Erythroblast (primary cell): Measurements from ENCODE around the gene LAMTOR4.

ENCODE experiments used
- GATA1 ChIP-seq: IDR thresholded peaks from 2 replicates; pipeline ENCODE4 v1.6.1; 2011; ENCODE audit warnings: low read depth, mild to moderate bottlenecking, control low read depth, low read length, moderate library complexity
- POLR2A ChIP-seq: IDR thresholded peaks from 2 replicates; pipeline ENCODE4 v1.6.1; 2011; ENCODE audit warnings: mild to moderate bottlenecking, low read length

GRCh38 chr7:100158229-100159098 lies 9.7 kb downstream of the LAMTOR4 start, which contains the start of gene TRAPPC14:
- TF ChIP-seq POLR2A (no peak), GATA1 (no peak)
